Duodenal mucosa (tissue), 2 donors: Measurements from ENCODE around the gene CACNA1I.

Experiments
- H3K27ac ChIP-seq: one replicate; pipeline ENCODE4 v1.7.0; 2013; ENCODE audit warnings: low read depth, low read length
- H3K27me3 ChIP-seq, 2 donors: one replicate each; pipeline ENCODE4 v1.7.0; 2013; ENCODE audit warnings: low read length in 2 of 2, control low read depth in 1 of 2; ENCODE audit not compliant: insufficient read depth in 2 of 2, control insufficient read depth in 1 of 2
- H3K36me3 ChIP-seq, 2 donors: one replicate each; pipeline ENCODE4 v1.7.0; 2013; ENCODE audit warnings: low read length in 2 of 2, control low read depth in 1 of 2; ENCODE audit not compliant: insufficient read depth in 2 of 2, control insufficient read depth in 1 of 2
- H3K4me1 ChIP-seq, 2 donors: one replicate each; pipeline ENCODE4 v1.7.0; 2013; ENCODE audit warnings: low read length in 2 of 2, control low read depth in 1 of 2; ENCODE audit not compliant: insufficient read depth in 2 of 2, control insufficient read depth in 1 of 2
- H3K4me3 ChIP-seq, 2 donors: one replicate each; pipeline ENCODE4 v1.7.0; 2013; ENCODE audit warnings: low read length in 2 of 2, low read depth in 1 of 2
- H3K9ac ChIP-seq, 2 donors: one replicate each; pipeline ENCODE4 v1.7.0; 2013; ENCODE audit warnings: low read length in 2 of 2, low read depth in 1 of 2
- H3K9me3 ChIP-seq, 2 donors: one replicate each; pipeline ENCODE4 v1.7.0; 2013; ENCODE audit warnings: low read length in 2 of 2, control low read depth in 1 of 2; ENCODE audit not compliant: control insufficient read depth in 1 of 2

The CACNA1I gene

DNA sequence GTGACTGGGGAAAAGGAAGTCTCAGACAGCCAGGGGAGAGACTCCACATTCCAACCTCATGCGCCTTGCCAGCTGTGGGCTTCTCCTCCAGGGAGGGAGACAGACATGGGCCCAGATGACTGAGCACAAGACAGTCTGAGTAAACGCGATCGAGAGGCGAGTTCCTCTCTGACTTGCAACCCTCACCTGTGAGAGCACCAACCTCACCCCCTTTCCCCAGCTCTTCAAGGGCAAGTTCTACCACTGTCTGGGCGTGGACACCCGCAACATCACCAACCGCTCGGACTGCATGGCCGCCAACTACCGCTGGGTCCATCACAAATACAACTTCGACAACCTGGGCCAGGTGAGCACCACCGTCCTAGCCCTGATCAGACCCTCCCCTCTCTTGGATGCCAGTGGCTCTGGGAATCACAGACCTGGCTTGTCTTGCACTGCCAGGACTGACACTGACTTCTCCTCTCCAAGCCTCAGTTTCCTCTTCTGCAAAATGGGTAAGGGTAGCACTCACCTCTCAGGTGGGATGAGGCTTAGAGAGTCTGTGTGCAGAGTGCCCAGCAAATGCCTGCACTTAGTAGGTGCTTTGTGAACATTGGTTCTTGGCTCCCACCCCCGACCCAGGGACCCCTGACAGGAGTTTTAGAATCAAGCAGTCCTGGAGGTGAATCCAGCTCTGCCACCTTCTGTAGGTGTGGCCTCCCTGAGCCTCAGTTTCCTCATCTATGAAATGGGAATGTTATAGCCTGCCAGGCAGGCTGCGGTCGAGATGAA, 95.3 kb downstream of the CACNA1I start:
- peaks cover 17 to 38% of the 10 kb centered on the region in 2 donors for H3K27me3 ChIP-seq
- H3K36me3 ChIP-seq, result no peaks in the 10 kb centered on the region
- peaks cover 6 to 11% of the 10 kb centered on the region in 2 donors for H3K4me1 ChIP-seq
- peaks cover under 1 to 2% of the 10 kb centered on the region in 2 donors for H3K9me3 ChIP-seq
- H3K9ac ChIP-seq, result no peak overlapping the region
- H3K27ac ChIP-seq, result no peak overlapping the region
- no peak overlapping the region for H3K4me3 ChIP-seq

DNA sequence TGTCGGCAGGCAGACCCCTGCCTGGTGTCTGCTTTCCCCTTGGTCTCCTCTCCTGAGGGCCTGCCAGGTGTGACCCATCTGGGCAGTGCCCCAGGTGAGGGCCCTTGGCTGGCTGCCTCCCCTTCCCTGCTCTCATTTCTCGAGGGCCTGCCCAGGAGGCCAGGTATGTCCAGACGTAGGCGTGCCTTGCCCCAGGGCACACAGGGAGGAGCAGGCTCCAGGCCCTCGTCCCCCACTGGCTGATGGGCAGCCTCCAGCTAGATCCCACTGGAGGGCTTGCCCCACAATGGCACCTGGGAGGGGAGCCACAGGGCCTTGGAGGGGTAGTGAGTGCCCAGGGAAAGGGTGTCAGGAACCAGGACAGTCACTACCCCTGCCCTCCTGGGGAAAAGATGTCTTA, 95.9 kb downstream of the CACNA1I start:
- H3K36me3 ChIP-seq, result no peaks in the 10 kb centered on the region

DNA sequence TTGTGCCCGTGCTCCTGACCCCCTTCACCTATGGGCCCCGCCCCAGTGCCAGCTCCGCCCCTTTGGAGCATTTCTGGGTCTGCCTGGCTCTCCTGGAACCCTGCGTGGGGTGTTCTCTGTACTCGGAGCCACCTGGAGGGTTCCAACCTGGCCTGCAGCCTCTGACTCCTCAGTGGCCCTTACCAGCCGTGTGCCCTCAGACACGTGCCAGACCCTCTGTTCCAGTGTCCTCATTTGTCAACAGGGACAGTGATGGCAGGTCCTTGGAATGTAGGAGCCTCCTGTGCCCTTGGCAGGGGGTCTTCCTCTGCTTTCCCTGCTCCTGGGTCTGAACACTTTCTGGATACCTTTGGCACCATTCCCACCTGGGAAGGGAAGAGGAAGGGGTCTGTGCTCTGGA, 96.4 kb downstream of the CACNA1I start:
- Histone ChIP-seq H3K4me1 (peaks cover 6 to 11% of the 10 kb centered on the region in 2 donors), H3K27me3 (peaks cover 8 to 30% of the 10 kb centered on the region in 2 donors), H3K9ac (no peak overlapping the region), H3K4me3 (no peak overlapping the region), H3K27ac (no peak overlapping the region), H3K9me3 (peaks cover 6 to 12% of the 10 kb centered on the region in 2 donors), H3K36me3 (no peaks in the 10 kb centered on the region)

More for the DNA sequence above, 95.9 kb downstream of the CACNA1I start:
- H3K27ac ChIP-seq, result no peak overlapping the region
- H3K9ac ChIP-seq, result no peak overlapping the region
- peaks cover 6 to 8% of the 10 kb centered on the region in 2 donors for H3K9me3 ChIP-seq
- peaks cover 12 to 34% of the 10 kb centered on the region in 2 donors for H3K27me3 ChIP-seq
- H3K4me1 ChIP-seq, result peaks cover 6 to 11% of the 10 kb centered on the region in 2 donors
- H3K4me3 ChIP-seq, result no peak overlapping the region

DNA sequence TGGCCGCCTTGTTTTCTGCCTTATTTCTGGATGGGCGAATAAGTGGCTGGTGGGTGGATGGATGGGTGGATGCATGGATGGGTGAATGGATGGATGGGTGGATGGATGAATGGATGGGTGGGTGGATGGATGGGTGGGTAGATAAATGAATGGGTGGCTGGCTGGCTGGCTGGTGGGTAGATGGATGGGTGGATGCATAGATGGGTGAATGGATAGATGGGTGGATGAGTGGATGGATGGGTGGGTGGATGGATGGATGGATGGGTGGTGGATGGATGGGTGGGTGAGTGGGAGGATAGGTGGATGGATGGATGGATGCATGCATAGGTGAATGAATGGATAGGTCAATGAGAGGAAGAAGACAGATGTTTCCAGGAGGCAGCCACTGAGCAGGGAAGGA, 98.9 kb downstream of the CACNA1I start:
- H3K4me3 ChIP-seq, result no peak overlapping the region
- no peak overlapping the region for H3K9ac ChIP-seq
- no peaks in the 10 kb centered on the region for H3K36me3 ChIP-seq
- H3K27ac ChIP-seq, result no peak overlapping the region
- no peaks in the 10 kb centered on the region for H3K4me1 ChIP-seq
- peaks cover 15 to 20% of the 10 kb centered on the region in 2 donors for H3K9me3 ChIP-seq
- H3K27me3 ChIP-seq, result peaks cover 0 to 11% of the 10 kb centered on the region in 2 donors

DNA sequence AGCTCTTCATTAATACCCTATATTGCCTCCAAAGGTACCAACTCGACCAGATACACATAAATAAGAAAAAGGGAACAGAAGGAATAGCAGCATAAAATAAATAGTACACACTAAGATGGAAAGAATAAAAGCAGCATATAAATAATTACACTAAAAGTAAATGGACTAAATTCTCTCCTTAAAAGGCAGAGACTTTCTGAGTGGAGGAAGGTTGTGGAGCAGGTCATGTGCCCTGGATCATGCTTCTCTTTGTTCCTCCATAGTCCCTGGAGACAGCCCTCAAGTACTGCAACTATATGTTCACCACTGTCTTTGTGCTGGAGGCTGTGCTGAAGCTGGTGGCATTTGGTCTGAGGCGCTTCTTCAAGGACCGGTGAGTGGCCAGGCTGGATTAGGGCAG, 101.4 kb downstream of the CACNA1I start:
- H3K4me1 ChIP-seq, result no peaks in the 10 kb centered on the region
- no peak overlapping the region for H3K4me3 ChIP-seq
- H3K9ac ChIP-seq, result no peak overlapping the region
- H3K27me3 ChIP-seq, result peaks cover 0 to 2% of the 10 kb centered on the region in 2 donors
- peaks cover 15 to 20% of the 10 kb centered on the region in 2 donors for H3K9me3 ChIP-seq
- H3K27ac ChIP-seq, result no peak overlapping the region
- no peaks in the 10 kb centered on the region for H3K36me3 ChIP-seq

DNA sequence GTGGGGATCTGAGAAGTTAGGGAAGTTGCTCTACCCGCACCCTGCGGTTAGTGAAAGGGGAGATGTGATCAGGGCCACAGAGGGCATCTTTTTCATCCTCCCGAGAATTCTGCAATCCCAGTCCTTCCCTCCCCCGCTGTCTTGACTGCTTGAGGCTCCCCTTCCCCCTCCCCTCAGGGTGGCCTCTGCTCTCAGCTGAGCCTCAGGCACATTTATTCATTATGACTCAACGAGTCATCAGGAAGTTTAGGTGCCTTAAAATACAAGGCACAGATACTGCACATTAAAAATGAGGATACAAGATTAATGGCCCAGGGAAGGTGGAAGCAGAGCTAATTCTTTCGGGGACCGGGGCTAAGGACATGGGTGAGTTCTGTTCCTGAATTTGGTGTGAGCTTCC, 104.0 kb downstream of the CACNA1I start:
- no peak overlapping the region for H3K9ac ChIP-seq
- peaks cover 0 to 2% of the 10 kb centered on the region in 2 donors for H3K27me3 ChIP-seq
- H3K9me3 ChIP-seq, result peaks cover 15 to 20% of the 10 kb centered on the region in 2 donors
- H3K4me1 ChIP-seq, result no peaks in the 10 kb centered on the region
- no peak overlapping the region for H3K27ac ChIP-seq
- H3K36me3 ChIP-seq, result no peaks in the 10 kb centered on the region
- no peak overlapping the region for H3K4me3 ChIP-seq

DNA sequence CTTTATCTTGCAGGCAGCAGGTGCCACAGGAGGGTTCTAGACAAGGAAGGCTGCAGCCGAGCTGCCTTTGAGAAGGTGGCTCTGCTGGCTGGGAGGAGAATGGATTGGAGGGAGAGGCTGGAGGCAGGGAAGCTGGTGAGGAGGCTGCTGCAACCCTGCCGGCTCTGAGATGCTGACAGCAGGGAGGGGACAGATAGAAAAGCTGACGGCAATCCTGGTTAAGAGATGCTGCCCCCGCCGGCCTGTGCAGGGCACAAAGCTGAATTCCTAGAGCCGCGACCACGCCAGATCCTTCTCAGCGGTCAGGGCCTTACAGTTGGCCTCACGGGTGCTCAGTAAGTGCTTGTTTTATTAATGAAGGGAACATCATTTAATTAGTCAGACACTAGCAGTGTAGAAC, 105.4 kb downstream of the CACNA1I start:
- Histone ChIP-seq H3K4me1 (no peaks in the 10 kb centered on the region), H3K9me3 (peaks cover 14 to 17% of the 10 kb centered on the region in 2 donors), H3K9ac (no peak overlapping the region), H3K36me3 (no peaks in the 10 kb centered on the region), H3K27me3 (peaks cover 0 to 2% of the 10 kb centered on the region in 2 donors), H3K4me3 (no peak overlapping the region), H3K27ac (no peak overlapping the region)

DNA sequence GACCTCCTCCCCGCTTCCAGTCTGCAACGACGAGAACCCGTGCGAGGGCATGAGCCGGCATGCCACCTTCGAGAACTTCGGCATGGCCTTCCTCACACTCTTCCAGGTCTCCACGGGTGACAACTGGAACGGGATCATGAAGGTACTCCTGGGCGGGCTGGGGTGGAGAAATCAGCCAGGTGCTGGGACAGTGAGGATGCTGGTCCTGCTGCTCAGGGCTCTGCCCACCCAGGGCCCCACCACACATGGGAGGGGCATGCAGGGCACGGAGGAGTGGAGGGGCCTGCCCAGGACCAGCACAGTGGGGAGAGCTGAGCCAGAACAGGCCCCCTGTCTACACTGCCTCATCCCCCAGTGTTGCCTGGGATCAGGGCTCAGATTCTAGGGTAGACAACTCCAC, 107.4 kb downstream of the CACNA1I start:
- H3K4me3 ChIP-seq, result no peak overlapping the region
- H3K4me1 ChIP-seq, result no peaks in the 10 kb centered on the region
- no peak overlapping the region for H3K9ac ChIP-seq
- H3K9me3 ChIP-seq, result no peaks in the 10 kb centered on the region
- H3K27me3 ChIP-seq, result peaks cover 0 to 2% of the 10 kb centered on the region in 2 donors
- H3K27ac ChIP-seq, result no peak overlapping the region
- H3K36me3 ChIP-seq, result no peaks in the 10 kb centered on the region

DNA sequence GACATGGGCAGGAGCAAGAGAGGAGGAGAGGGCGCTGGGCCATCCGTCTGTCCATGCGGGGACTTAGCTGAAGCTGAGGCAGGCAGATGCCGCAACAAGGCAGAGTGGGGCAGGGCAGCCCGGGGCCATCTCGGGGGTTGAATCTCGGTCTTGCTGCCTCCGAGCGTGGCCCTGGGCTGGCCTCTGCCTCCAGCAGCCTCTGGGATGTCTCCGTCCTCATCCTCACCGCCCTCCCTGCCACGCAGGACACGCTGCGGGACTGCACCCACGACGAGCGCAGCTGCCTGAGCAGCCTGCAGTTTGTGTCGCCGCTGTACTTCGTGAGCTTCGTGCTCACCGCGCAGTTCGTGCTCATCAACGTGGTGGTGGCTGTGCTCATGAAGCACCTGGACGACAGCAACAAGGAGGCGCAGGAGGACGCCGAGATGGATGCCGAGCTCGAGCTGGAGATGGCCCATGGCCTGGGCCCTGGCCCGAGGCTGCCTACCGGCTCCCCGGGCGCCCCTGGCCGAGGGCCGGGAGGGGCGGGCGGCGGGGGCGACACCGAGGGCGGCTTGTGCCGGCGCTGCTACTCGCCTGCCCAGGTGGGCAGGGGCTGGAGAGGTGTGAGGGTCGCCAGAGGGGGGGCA, 108.4 kb downstream of the CACNA1I start:
- H3K27me3 ChIP-seq, result peaks cover 0 to 5% of the 10 kb centered on the region in 2 donors
- H3K27ac ChIP-seq, result no peak overlapping the region
- no peak overlapping the region for H3K4me3 ChIP-seq
- no peaks in the 10 kb centered on the region for H3K4me1 ChIP-seq
- no peak overlapping the region for H3K9ac ChIP-seq
- H3K36me3 ChIP-seq, result no peaks in the 10 kb centered on the region
- H3K9me3 ChIP-seq, result no peaks in the 10 kb centered on the region

DNA sequence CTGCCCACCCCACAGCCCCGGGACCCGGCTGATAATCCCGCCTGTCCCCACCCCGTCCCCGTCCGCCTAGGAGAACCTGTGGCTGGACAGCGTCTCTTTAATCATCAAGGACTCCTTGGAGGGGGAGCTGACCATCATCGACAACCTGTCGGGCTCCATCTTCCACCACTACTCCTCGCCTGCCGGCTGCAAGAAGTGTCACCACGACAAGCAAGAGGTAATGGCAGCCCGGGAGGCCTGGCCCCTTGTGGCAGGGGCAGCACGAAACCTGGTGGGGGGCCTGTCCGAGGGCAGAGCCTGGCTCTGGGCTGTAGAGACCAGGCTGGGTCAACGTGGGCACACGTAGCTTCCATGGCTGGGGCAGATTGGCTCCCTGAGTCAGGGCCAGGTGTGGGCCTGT, 109.1 kb downstream of the CACNA1I start:
- peaks cover 0 to 10% of the 10 kb centered on the region in 2 donors for H3K27me3 ChIP-seq
- no peaks in the 10 kb centered on the region for H3K9me3 ChIP-seq
- no peak overlapping the region for H3K27ac ChIP-seq
- H3K9ac ChIP-seq, result no peak overlapping the region
- no peaks in the 10 kb centered on the region for H3K4me1 ChIP-seq
- H3K36me3 ChIP-seq, result no peaks in the 10 kb centered on the region
- no peak overlapping the region for H3K4me3 ChIP-seq
